HepG2 (cell line): ENCODE measurements around the gene PRDM10. TPM values are rescaled to one million over a fixed set of nuclear protein-coding genes. Genes with fewer than 3 reads are reported as not detected.

Source experiments
- ADNP ChIP-seq: sonication (generic); formaldehyde crosslinking; IDR thresholded peaks from 2 replicates; pipeline ENCODE4 v1.4.0; 2020; ENCODE audit warnings: missing genetic modification reagents
- BCL6 ChIP-seq: IDR thresholded peaks from 2 replicates; pipeline ENCODE4 v1.6.1; 2016; ENCODE audit warnings: missing genetic modification reagents, missing compliant biosample characterization
- ETV6 ChIP-seq: sonication (generic); formaldehyde crosslinking; conservative IDR thresholded peaks from 2 replicates; pipeline ENCODE4 v1.4.0; 2020; ENCODE audit warnings: missing genetic modification reagents
- MLXIP ChIP-seq: sonication (generic); formaldehyde crosslinking; IDR thresholded peaks from 2 replicates; pipeline ENCODE4 v1.9.0; 2021; ENCODE audit warnings: missing genetic modification reagents, borderline replicate concordance
- POLR2G ChIP-seq: fragments of 200-400 bp; formaldehyde crosslinking; IDR thresholded peaks from 2 replicates; pipeline ENCODE4 v1.6.1; 2018; ENCODE audit warnings: mild to moderate bottlenecking, low read depth, low read length, moderate library complexity
- SAP130 ChIP-seq: IDR thresholded peaks from 2 replicates; pipeline ENCODE4 v1.6.1; 2016; ENCODE audit warnings: low read depth
- SP2 ChIP-seq: sonication (generic); formaldehyde crosslinking; IDR thresholded peaks from 2 replicates; pipeline ENCODE4 v1.5.1; 2020; ENCODE audit warnings: mild to moderate bottlenecking, missing genetic modification reagents
- ZMAT3 ChIP-seq: sonication (generic); formaldehyde crosslinking; conservative IDR thresholded peaks from 2 replicates; pipeline ENCODE4 v1.7.0; 2021; ENCODE audit warnings: missing genetic modification reagents
- ZNF136 ChIP-seq: sonication (generic); formaldehyde crosslinking; IDR thresholded peaks from 2 replicates; pipeline ENCODE4 v1.8.1; 2022; ENCODE audit warnings: low read depth, mild to moderate bottlenecking, moderate library complexity, missing genetic modification reagents
- ZNF230 ChIP-seq: sonication (generic); formaldehyde crosslinking; IDR thresholded peaks from 2 replicates; pipeline ENCODE4 v1.4.0; 2020; ENCODE audit warnings: mild to moderate bottlenecking, missing genetic modification reagents
- ZNF281 ChIP-seq: sonication (generic); formaldehyde crosslinking; IDR thresholded peaks from 2 replicates; pipeline ENCODE4 v1.4.0; 2020; ENCODE audit warnings: missing genetic modification reagents, borderline replicate concordance
- ZNF552 ChIP-seq: sonication (generic); formaldehyde crosslinking; IDR thresholded peaks from 2 replicates; pipeline ENCODE4 v1.9.0; 2022; ENCODE audit warnings: missing genetic modification reagents, mild to moderate bottlenecking, borderline replicate concordance
- ZNF777 ChIP-seq: sonication (generic); formaldehyde crosslinking; IDR thresholded peaks from 2 replicates; pipeline ENCODE4 v1.4.0; 2020; ENCODE audit warnings: missing genetic modification reagents
- polyA plus RNA-seq, 8 experiments: library from polyadenylated mRNA; depleted of rRNA in 3 of 8; stranded (reverse) in 7 of 8; unstranded in 1 of 8; fragments of >200 nt; fragmentation: Illumina TruSeq in 4 of 8; extraction: Trizol in 4 of 8; gene quantifications; 2 replicates each; pipeline versions ENCODE4 v1.2.1 to v1.2.3, GENCODE V29; 2011 to 2016; ENCODE audit warnings: low read depth in 4 of 8, missing spikeins in 1 of 8, mixed read lengths in 1 of 8; ENCODE audit not compliant: insufficient read depth in 1 of 8
- total RNA-seq, 5 experiments: library from RNA; depleted of rRNA; stranded (reverse); fragments of >200 nt; fragmentation: Illumina TruSeq; extraction: Trizol; gene quantifications; 2 replicates each; pipeline ENCODE4 v1.2.3, GENCODE V29; 2016; ENCODE audit warnings: low read depth in 1 of 5
- TF ChIP-seq, protein P1 (sequence below): sonication (generic); formaldehyde crosslinking; IDR thresholded peaks from 2 replicates; pipeline ENCODE4 v1.4.0; 2020; ENCODE audit warnings: missing genetic modification reagents
- TF ChIP-seq, protein P2 (sequence below): sonication (generic); IDR thresholded peaks from 2 replicates; pipeline ENCODE4 v1.6.1; 2016; ENCODE audit warnings: low read depth, borderline replicate concordance
- TF ChIP-seq, protein P3 (sequence below): sonication (generic); formaldehyde crosslinking; IDR thresholded peaks from 2 replicates; pipeline ENCODE4 v1.5.0; 2020; ENCODE audit warnings: mild to moderate bottlenecking, missing genetic modification reagents, borderline replicate concordance
- TF ChIP-seq, protein P4 (sequence below): sonication (generic); formaldehyde crosslinking; IDR thresholded peaks from 2 replicates; pipeline ENCODE4 v1.5.0; 2020; ENCODE audit warnings: mild to moderate bottlenecking, missing genetic modification reagents

Gene PRDM10
- total and polyA plus RNA-seq, 2 of the 13 experiments (the other 11 are each of a cell fraction or from before 2014, with no cell fraction given), result 5.7 to 5.8 TPM

DNA sequence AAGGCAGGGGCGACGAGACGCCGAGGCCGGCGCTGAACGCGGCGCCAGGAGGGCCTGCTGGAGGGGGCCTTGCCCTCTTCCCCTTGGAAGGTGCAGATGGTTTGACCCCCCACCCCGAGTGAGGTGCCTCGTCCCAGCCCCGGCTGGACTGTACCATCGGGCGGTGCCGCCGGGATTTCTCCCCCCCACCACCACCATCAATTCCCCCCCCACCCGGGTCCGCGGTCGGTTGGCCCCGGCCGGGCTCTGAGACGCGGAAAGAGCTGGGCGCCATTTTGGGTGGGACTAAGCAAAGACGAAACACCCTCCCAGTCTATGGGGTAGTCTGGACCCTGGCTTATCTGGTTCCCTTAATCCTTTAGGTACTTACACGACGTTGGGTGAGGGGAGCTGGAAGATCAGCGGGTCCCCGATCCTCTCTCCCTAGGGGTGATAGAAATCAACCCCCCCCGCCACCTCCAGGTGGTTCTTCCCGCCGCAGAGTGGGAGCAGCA lies at the start of gene PRDM10 (continued):
- TF ChIP-seq SAP130 (peak; percentile 62; the same call in 1 of the 2 replicates), ADNP (CRISPR knock-in tag) (no peak), ZNF230 (no peak), ZNF136 (CRISPR knock-in tag) (no peak), ZNF777 (CRISPR knock-in tag) (0 out of 2 replicates have a peak, but pooled peaks have one; percentile 5), ZNF281 (peak; percentile 12; the same call in 1 of the 2 replicates), POLR2G (peak; percentile 70), BCL6 (CRISPR knock-in tag) (0 out of 2 replicates have a peak, but pooled peaks have one; percentile 31), SP2 (peak; percentile 40; the same call in 1 of the 2 replicates), ZNF552 (CRISPR knock-in tag) (0 out of 2 replicates have a peak, but pooled peaks have one; percentile 55), ETV6 (CRISPR knock-in tag) (0 out of 2 replicates have a peak, but pooled peaks have one; percentile 59), ZMAT3 (CRISPR knock-in tag) (no peak), MLXIP (CRISPR knock-in tag) (no peak)
- TF ChIP-seq, protein P1, sequence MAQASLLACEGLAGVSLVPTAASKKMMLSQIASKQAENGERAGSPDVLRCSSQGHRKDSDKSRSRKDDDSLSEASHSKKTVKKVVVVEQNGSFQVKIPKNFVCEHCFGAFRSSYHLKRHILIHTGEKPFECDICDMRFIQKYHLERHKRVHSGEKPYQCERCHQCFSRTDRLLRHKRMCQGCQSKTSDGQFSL (CRISPR knock-in tag), result peak; percentile 99
- TF ChIP-seq, protein P2, sequence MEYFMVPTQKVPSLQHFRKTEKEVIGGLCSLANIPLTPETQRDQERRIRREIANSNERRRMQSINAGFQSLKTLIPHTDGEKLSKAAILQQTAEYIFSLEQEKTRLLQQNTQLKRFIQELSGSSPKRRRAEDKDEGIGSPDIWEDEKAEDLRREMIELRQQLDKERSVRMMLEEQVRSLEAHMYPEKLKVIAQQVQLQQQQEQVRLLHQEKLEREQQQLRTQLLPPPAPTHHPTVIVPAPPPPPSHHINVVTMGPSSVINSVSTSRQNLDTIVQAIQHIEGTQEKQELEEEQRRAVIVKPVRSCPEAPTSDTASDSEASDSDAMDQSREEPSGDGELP, result no peak
- TF ChIP-seq, protein P3, sequence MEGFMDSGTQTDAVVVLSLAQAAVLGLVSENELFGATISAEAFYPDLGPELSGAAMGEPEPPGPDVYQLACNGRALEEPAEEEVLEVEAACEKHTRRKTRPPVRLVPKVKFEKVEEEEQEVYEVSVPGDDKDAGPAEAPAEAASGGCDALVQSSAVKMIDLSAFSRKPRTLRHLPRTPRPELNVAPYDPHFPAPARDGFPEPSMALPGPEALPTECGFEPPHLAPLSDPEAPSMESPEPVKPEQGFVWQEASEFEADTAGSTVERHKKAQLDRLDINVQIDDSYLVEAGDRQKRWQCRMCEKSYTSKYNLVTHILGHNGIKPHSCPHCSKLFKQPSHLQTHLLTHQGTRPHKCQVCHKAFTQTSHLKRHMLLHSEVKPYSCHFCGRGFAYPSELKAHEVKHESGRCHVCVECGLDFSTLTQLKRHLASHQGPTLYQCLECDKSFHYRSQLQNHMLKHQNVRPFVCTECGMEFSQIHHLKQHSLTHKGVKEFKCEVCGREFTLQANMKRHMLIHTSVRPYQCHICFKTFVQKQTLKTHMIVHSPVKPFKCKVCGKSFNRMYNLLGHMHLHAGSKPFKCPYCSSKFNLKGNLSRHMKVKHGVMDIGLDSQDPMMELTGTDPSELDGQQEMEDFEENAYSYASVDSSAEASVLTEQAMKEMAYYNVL (CRISPR knock-in tag), result 0 out of 2 replicates have a peak, but pooled peaks have one; percentile 73
- TF ChIP-seq, protein P4, sequence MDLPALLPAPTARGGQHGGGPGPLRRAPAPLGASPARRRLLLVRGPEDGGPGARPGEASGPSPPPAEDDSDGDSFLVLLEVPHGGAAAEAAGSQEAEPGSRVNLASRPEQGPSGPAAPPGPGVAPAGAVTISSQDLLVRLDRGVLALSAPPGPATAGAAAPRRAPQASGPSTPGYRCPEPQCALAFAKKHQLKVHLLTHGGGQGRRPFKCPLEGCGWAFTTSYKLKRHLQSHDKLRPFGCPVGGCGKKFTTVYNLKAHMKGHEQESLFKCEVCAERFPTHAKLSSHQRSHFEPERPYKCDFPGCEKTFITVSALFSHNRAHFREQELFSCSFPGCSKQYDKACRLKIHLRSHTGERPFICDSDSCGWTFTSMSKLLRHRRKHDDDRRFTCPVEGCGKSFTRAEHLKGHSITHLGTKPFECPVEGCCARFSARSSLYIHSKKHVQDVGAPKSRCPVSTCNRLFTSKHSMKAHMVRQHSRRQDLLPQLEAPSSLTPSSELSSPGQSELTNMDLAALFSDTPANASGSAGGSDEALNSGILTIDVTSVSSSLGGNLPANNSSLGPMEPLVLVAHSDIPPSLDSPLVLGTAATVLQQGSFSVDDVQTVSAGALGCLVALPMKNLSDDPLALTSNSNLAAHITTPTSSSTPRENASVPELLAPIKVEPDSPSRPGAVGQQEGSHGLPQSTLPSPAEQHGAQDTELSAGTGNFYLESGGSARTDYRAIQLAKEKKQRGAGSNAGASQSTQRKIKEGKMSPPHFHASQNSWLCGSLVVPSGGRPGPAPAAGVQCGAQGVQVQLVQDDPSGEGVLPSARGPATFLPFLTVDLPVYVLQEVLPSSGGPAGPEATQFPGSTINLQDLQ (CRISPR knock-in tag), result peak; percentile 72; the same call in 1 of the 2 replicates
